HEK293 (cell line): ENCODE data around the gene RFNG.

Experiments
- ATF2 ChIP-seq: fragments of 450-650 bp; formaldehyde crosslinking; IDR thresholded peaks from 2 replicates; pipeline ENCODE4 v1.5.1; 2016; ENCODE audit warnings: missing biosample characterization, missing genetic modification characterization, low read depth
- CTCF ChIP-seq: fragments of 450-650 bp; formaldehyde crosslinking; IDR thresholded peaks from 2 replicates; pipeline ENCODE4 v1.5.1; 2016; ENCODE audit warnings: missing biosample characterization, missing genetic modification characterization
- MZF1 ChIP-seq: fragments of 450-650 bp; formaldehyde crosslinking; IDR thresholded peaks from 2 replicates; pipeline ENCODE4 v1.5.1; 2017; ENCODE audit warnings: missing biosample characterization, missing genetic modification characterization, borderline replicate concordance
- REST ChIP-seq: fragments of 450-650 bp; formaldehyde crosslinking; IDR thresholded peaks from 2 replicates; pipeline ENCODE4 v1.5.1; 2016; ENCODE audit warnings: missing biosample characterization, missing genetic modification characterization
- SCRT2 ChIP-seq: fragments of 450-650 bp; formaldehyde crosslinking; IDR thresholded peaks from 2 replicates; pipeline ENCODE4 v1.5.1; 2016; ENCODE audit warnings: missing biosample characterization, missing genetic modification characterization
- YY1 ChIP-seq: fragments of 450-650 bp; formaldehyde crosslinking; IDR thresholded peaks from 2 replicates; pipeline ENCODE4 v1.5.1; 2018; ENCODE audit warnings: missing biosample characterization, missing genetic modification characterization
- ZBTB49 ChIP-seq: fragments of 450-650 bp; formaldehyde crosslinking; IDR thresholded peaks from 2 replicates; pipeline ENCODE4 v1.5.1; 2016; ENCODE audit warnings: missing biosample characterization, missing genetic modification characterization, low read depth
- ZBTB8A ChIP-seq: fragments of 450-650 bp; formaldehyde crosslinking; IDR thresholded peaks from 2 replicates; pipeline ENCODE4 v1.5.1; 2016; ENCODE audit warnings: missing biosample characterization, missing genetic modification characterization
- ZFP3 ChIP-seq: fragments of 450-650 bp; formaldehyde crosslinking; IDR thresholded peaks from 2 replicates; pipeline ENCODE4 v1.5.1; 2016; ENCODE audit warnings: low read depth, missing biosample characterization, missing genetic modification characterization
- ZNF449 ChIP-seq: fragments of 450-650 bp; formaldehyde crosslinking; IDR thresholded peaks from 2 replicates; pipeline ENCODE4 v1.5.1; 2017; ENCODE audit warnings: missing biosample characterization, mild to moderate bottlenecking, missing genetic modification characterization, moderate library complexity

GRCh38 chr17:82028246-82028645 lies 23.4 kb downstream of the RFNG start:
- TF ChIP-seq ATF2 (tag by site-specific recombination) (no peak), ZBTB8A (tag by site-specific recombination) (no peak), REST (no peak), ZNF449 (tag by site-specific recombination) (no peak), CTCF (tag by site-specific recombination) (no peak), SCRT2 (no peak), YY1 (no peak), MZF1 (tag by site-specific recombination) (no peak), ZFP3 (tag by site-specific recombination) (no peak), ZBTB49 (tag by site-specific recombination) (no peak)
